CD4-positive, alpha-beta memory T cell (primary cell): ENCODE measurements around the gene GAS2L1. TPM values are rescaled to one million over a fixed set of nuclear protein-coding genes. Genes with fewer than 3 reads are reported as not detected.

Experiments used
- CTCF ChIA-PET: fragments of 350-600 bp; sonication (Branson Sonifier 250); formaldehyde crosslinking; loops from one replicate; lab custom pipeline; 2021; ENCODE audit warnings: inconsistent platforms; ENCODE audit not compliant: partially characterized antibody; lab: Charles Lee
- POLR2A ChIA-PET: fragments of 350-600 bp; sonication (Branson Sonifier 250); formaldehyde crosslinking; loops from one replicate; lab custom pipeline; 2021; ENCODE audit not compliant: partially characterized antibody; lab: Charles Lee
- DNase-seq, 5 donors: peaks; one replicate each; pipeline versions ENCODE4 v3.0.0 to v3.0.0-alpha.2; 2020 to 2022; ENCODE audit warnings: mixed read lengths in 1 of 5
- H3K27ac ChIP-seq: one replicate; pipeline ENCODE4 v1.7.0; 2013; ENCODE audit warnings: low read depth, low read length
- H3K27me3 ChIP-seq: 2 replicates; pipeline ENCODE4 v1.7.0; 2013; ENCODE audit warnings: mild to moderate bottlenecking, low read length, moderate library complexity; ENCODE audit not compliant: insufficient read depth
- H3K36me3 ChIP-seq: 2 replicates; pipeline ENCODE4 v1.7.0; 2013; ENCODE audit warnings: mild to moderate bottlenecking, low read length, moderate library complexity; ENCODE audit not compliant: insufficient read depth
- H3K4me1 ChIP-seq: 2 replicates; pipeline ENCODE4 v1.7.0; 2013; ENCODE audit warnings: mild to moderate bottlenecking, low read length, moderate library complexity; ENCODE audit not compliant: insufficient read depth
- H3K4me3 ChIP-seq, 2 donors: one replicate each; pipeline ENCODE4 v1.7.0; 2013; ENCODE audit warnings: low read length in 2 of 2, mild to moderate bottlenecking in 1 of 2
- H3K9me3 ChIP-seq, 2 donors: one replicate each; pipeline ENCODE4 v1.7.0; 2013; ENCODE audit warnings: low read length in 2 of 2, control low read depth in 1 of 2; ENCODE audit not compliant: control insufficient read depth in 1 of 2
- H3K27ac Mint-ChIP-seq, 7 donors: one replicate each; pipeline ENCODE4 v1.8.0; 2020 to 2021; ENCODE audit warnings: mixed read lengths in 7 of 7, mild to moderate bottlenecking in 6 of 7, inconsistent platforms in 3 of 7, moderate library complexity in 3 of 7
- H3K27me3 Mint-ChIP-seq, 2 donors: one replicate each; pipeline ENCODE4 v1.8.0; 2020 to 2021; ENCODE audit warnings: mixed read lengths in 2 of 2
- H3K36me3 Mint-ChIP-seq, 2 donors: one replicate each; pipeline ENCODE4 v1.8.0; 2020 to 2021; ENCODE audit warnings: mixed read lengths in 2 of 2, inconsistent platforms in 1 of 2, mild to moderate bottlenecking in 1 of 2
- H3K4me1 Mint-ChIP-seq, 4 donors: one replicate each; pipeline ENCODE4 v1.8.0; 2020 to 2021; ENCODE audit warnings: mixed read lengths in 4 of 4, mild to moderate bottlenecking in 1 of 4
- H3K4me3 Mint-ChIP-seq, 8 donors: one replicate each; pipeline ENCODE4 v1.8.0; 2020 to 2021; ENCODE audit warnings: mixed read lengths in 8 of 8, mild to moderate bottlenecking in 7 of 8, moderate library complexity in 6 of 8, inconsistent platforms in 3 of 8
- H3K9me3 Mint-ChIP-seq, 8 donors: one replicate each; pipeline ENCODE4 v1.8.0; 2020 to 2021; ENCODE audit warnings: mixed read lengths in 8 of 8, mild to moderate bottlenecking in 5 of 8, inconsistent platforms in 3 of 8, moderate library complexity in 1 of 8
- intact Hi-C: fragments of 100-400 bp; cut with micrococcal nuclease; formaldehyde crosslinking; loops from one replicate; pipeline ENCODE4 v1.15.1; 2023
- polyA plus RNA-seq, 2 donors: library from polyadenylated mRNA; unstranded; fragments of 300-500 nt; fragmentation: Illumina TruSeq; gene quantifications; one replicate each; pipeline ENCODE4 v1.2.3, GENCODE V29; 2021
- total RNA-seq, 2 experiments: library from RNA; stranded (reverse); gene quantifications; one replicate each; pipeline ENCODE4 v1.2.3, GENCODE V29; 2021

The GAS2L1 gene
- total and polyA plus RNA-seq, 4 experiments from 2014 or later, result 0.47 to 1.2 (median 0.85) TPM

DNA sequence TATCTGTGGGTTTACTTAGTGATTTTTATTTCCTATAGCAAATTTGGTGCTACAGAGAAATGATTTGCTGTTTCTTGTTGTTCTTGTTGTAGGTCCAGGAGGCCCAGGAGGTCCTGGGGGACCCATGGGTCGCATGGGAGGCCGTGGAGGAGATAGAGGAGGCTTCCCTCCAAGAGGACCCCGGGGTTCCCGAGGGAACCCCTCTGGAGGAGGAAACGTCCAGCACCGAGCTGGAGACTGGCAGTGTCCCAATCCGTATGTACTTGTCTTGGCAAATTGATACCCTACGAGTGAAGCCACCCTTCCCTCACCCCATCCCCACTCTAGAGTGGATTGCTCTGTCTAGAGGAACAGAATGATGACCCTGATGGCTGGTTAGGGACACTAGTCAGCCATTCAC lies 7.8 kb upstream of the GAS2L1 start:
- no peak overlapping the region for H3K4me3 ChIP-seq
- ChIA-PET POLR2A (no interaction called here), CTCF (no interaction called here)
- H3K27ac Mint-ChIP-seq, result peak overlapping the region in 1 of 7 donors; percentile 47
- H3K36me3 ChIP-seq, result peaks cover 62% of the 10 kb centered on the region
- no peak overlapping the region for H3K4me3 Mint-ChIP-seq
- no peaks in the 10 kb centered on the region for H3K9me3 ChIP-seq
- intact Hi-C loops, result no loop called here
- DNase-seq, result no peak
- H3K27me3 Mint-ChIP-seq, result no peaks in the 10 kb centered on the region
- peaks cover 40 to 70% of the 10 kb centered on the region in 2 donors for H3K36me3 Mint-ChIP-seq
- no peak overlapping the region for H3K27ac ChIP-seq
- H3K27me3 ChIP-seq, result no peaks in the 10 kb centered on the region
- no peaks in the 10 kb centered on the region for H3K9me3 Mint-ChIP-seq
- H3K4me1 ChIP-seq, result no peaks in the 10 kb centered on the region
- H3K4me1 Mint-ChIP-seq, result peaks cover 0 to 8% (median 2%) of the 10 kb centered on the region in 4 donors

DNA sequence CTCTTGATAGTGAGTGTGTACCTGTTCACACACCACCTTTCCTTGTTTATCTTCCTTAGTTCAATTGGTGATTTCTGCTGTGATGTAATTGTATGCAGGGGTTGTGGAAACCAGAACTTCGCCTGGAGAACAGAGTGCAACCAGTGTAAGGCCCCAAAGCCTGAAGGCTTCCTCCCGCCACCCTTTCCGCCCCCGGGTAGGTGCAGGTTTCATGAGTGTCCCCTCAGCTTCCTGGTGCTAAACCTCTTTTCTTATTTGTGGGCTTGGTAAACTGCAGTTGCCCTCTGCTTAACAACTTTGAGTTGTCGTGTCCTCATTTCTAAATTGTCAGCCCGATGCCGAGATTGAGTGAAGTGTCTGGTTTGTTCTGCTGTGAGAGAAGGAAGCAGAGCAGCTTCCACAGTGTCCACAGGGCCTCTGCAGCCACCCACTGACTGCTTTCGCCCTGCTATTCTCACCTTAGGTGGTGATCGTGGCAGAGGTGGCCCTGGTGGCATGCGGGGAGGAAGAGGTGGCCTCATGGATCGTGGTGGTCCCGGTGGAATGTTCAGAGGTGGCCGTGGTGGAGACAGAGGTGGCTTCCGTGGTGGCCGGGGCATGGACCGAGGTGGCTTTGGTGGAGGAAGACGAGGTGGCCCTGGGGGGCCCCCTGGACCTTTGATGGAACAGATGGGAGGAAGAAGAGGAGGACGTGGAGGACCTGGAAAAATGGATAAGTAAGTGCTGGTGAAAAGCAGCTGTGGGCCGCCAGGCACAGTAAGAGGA lies 7.1 kb upstream of the GAS2L1 start:
- H3K4me1 ChIP-seq, result no peaks in the 10 kb centered on the region
- H3K27me3 ChIP-seq, result no peaks in the 10 kb centered on the region
- H3K27me3 Mint-ChIP-seq, result peaks cover 0 to 2% of the 10 kb centered on the region in 2 donors
- H3K4me3 ChIP-seq, result no peak overlapping the region
- no peak for DNase-seq
- H3K4me1 Mint-ChIP-seq, result peaks cover 0 to 8% (median 2%) of the 10 kb centered on the region in 4 donors
- POLR2A ChIA-PET, result no interaction called here
- H3K4me3 Mint-ChIP-seq, result no peak overlapping the region
- no peaks in the 10 kb centered on the region for H3K9me3 ChIP-seq
- peaks cover 40 to 63% of the 10 kb centered on the region in 2 donors for H3K36me3 Mint-ChIP-seq
- no peak overlapping the region for H3K27ac ChIP-seq
- CTCF ChIA-PET, result no interaction called here
- no peaks in the 10 kb centered on the region for H3K9me3 Mint-ChIP-seq
- intact Hi-C loops, result no loop called here
- H3K36me3 ChIP-seq, result peaks cover 59% of the 10 kb centered on the region
- peak overlapping the region in 3 of 7 donors; percentile 31 to 68 (median 47) for H3K27ac Mint-ChIP-seq

DNA sequence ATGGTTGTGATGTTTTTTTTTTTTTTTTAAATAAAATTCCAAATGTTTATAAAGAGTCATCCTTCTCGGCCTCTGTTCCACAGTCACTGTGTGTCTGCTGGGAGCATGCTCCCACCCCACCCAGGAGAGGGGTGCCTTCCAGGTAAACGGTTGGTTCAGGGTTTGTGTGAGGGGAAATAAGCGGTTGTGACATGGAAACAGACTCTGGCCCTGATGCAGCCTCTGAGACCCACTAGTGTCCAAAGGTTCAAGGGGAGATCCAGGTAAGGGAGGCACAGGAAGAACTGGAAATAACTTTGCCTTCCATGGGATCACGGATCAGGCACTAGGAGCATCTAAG lies 6.0 kb upstream of the GAS2L1 start:
- Mint-ChIP-seq H3K4me3 (no peak overlapping the region), H3K36me3 (peaks cover 40 to 54% of the 10 kb centered on the region in 2 donors), H3K4me1 (peaks cover 0 to 8% (median 6%) of the 10 kb centered on the region in 4 donors), H3K9me3 (no peaks in the 10 kb centered on the region), H3K27me3 (peaks cover 0 to 3% of the 10 kb centered on the region in 2 donors), H3K27ac (peak overlapping the region in 1 of 7 donors; percentile 62)
- ChIA-PET POLR2A (interaction anchor here (0.7 kb wide), 1 partner anchor 12 kb away, joined by 3 read pairs; no protein-coding TSS in a partner anchor), CTCF (no interaction called here)
- H3K27me3 ChIP-seq, result no peaks in the 10 kb centered on the region
- intact Hi-C loops, result no loop called here
- DNase-seq, result no peak
- H3K36me3 ChIP-seq, result peaks cover 49% of the 10 kb centered on the region
- no peaks in the 10 kb centered on the region for H3K4me1 ChIP-seq
- H3K9me3 ChIP-seq, result no peaks in the 10 kb centered on the region
- no peak overlapping the region for H3K27ac ChIP-seq
- H3K4me3 ChIP-seq, result no peak overlapping the region

DNA sequence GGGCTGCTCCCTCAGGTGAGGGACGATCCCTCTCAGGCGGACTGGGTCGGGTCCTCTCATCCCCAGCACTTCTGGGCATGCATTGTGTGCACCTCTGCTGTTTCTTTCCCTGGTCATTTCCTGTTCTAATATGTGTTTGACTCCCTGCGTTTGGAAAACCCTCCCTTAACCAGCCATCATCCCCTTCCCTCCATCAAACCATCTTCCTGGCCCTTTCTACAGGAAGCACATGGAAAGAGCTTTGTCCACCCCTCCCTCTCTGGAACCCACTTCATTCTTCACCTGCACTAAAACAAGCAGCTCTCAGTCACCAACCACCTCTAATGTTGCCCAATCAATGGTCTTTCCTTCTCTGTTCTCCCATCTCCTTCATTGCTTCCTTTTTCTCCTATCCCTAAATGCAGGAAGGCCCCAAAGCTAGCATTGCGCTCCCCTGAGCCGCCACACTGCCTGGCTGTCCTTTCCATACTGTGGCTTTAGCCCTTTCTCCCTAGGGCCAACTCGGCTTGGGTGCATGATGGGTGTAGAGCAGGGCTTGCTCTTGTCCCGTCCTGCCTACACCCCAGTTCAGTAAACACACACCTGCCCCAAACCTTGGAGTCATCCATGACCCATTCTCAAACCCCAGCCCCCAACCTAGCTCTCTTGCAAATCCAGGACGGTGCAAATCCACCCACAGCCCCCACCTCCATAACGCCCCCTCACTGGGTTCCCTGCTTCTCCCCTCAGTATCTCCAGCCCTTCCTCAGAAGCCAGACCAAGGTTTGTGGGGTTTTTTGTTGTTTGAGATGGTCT lies 5.4 kb upstream of the GAS2L1 start:
- intact Hi-C loops, result no loop called here
- peaks cover 0 to 4% of the 10 kb centered on the region in 2 donors for H3K27me3 Mint-ChIP-seq
- DNase-seq, result no peak
- H3K27ac Mint-ChIP-seq, result peak overlapping the region in 6 of 7 donors; percentile 29 to 90 (median 74)
- peaks cover 2 to 11% (median 8%) of the 10 kb centered on the region in 4 donors for H3K4me1 Mint-ChIP-seq
- H3K36me3 ChIP-seq, result peaks cover 43% of the 10 kb centered on the region
- no peak overlapping the region for H3K4me3 ChIP-seq
- no peak overlapping the region for H3K4me3 Mint-ChIP-seq
- no peaks in the 10 kb centered on the region for H3K27me3 ChIP-seq
- no peak overlapping the region for H3K27ac ChIP-seq
- H3K9me3 ChIP-seq, result no peaks in the 10 kb centered on the region
- H3K9me3 Mint-ChIP-seq, result no peaks in the 10 kb centered on the region
- peaks cover 3% of the 10 kb centered on the region for H3K4me1 ChIP-seq
- ChIA-PET CTCF (no interaction called here), POLR2A (interaction anchor here (0.7 kb wide), 1 partner anchor 13 kb away, joined by 3 read pairs; no protein-coding TSS in a partner anchor)
- H3K36me3 Mint-ChIP-seq, result peaks cover 36 to 48% of the 10 kb centered on the region in 2 donors

DNA sequence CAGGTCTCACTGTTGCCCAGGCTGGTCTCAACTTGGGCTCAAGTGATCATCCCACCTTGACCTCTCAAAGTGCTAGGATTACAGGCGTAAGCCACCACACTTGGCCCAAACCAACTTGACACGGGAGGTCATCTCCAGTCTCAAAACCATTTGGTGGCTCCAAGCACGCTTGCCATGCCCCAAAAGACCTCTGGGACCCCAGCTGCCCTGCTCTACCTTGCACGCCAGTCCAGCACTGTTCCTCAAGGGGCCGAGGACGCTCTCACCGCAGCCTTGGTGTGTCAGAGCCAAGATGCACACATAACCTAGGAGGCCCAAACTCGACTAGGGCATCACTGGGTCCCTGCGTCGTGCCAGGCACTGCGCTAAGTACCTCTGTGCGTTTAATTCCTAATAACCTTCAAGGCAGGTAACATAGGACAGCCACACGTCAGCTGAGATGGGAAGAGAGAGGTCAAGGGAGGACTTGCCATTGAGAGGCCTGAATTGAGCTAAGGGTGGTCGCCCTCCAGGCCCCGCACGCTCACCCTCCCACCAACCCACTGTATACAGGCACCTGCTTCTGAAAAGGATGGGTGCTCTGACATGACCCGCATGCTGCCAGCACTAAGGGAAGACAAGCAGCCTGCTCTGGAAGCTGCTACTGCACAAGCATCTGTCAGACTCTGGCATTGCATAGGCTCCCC lies 4.6 kb upstream of the GAS2L1 start:
- peaks cover 6% of the 10 kb centered on the region for H3K4me1 ChIP-seq
- no peak overlapping the region for H3K27ac ChIP-seq
- peaks cover 35% of the 10 kb centered on the region for H3K36me3 ChIP-seq
- peaks cover 4 to 16% (median 11%) of the 10 kb centered on the region in 4 donors for H3K4me1 Mint-ChIP-seq
- intact Hi-C loops, result no loop called here
- peaks cover 0 to 4% of the 10 kb centered on the region in 2 donors for H3K27me3 Mint-ChIP-seq
- POLR2A ChIA-PET, result no interaction called here
- H3K27ac Mint-ChIP-seq, result peak overlapping the region in 3 of 7 donors; percentile 30 to 88 (median 57)
- no peaks in the 10 kb centered on the region for H3K9me3 ChIP-seq
- peaks cover 31 to 40% of the 10 kb centered on the region in 2 donors for H3K36me3 Mint-ChIP-seq
- H3K4me3 Mint-ChIP-seq, result no peak overlapping the region
- CTCF ChIA-PET, result no interaction called here
- H3K4me3 ChIP-seq, result no peak overlapping the region
- DNase-seq, result no peak
- no peaks in the 10 kb centered on the region for H3K9me3 Mint-ChIP-seq
- no peaks in the 10 kb centered on the region for H3K27me3 ChIP-seq

DNA sequence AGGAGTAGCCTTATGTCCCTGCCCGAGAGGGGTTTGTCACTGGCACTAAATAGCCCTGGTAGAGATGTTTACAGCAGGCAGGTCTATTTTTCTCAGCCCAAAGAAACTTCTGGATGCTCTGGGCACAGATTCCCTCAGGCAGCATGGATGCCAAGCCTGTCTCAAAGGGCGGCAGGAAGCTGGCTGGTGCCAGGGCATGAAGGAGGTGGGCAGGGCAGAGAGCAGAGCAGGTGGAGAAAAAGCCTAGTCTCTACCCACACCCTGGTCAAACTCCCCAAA lies 4.1 kb upstream of the GAS2L1 start:
- intact Hi-C loops, result no loop called here
- Histone ChIP-seq H3K36me3 (peaks cover 30% of the 10 kb centered on the region), H3K27ac (no peak overlapping the region), H3K4me1 (peaks cover 8% of the 10 kb centered on the region), H3K9me3 (no peaks in the 10 kb centered on the region), H3K27me3 (no peaks in the 10 kb centered on the region), H3K4me3 (no peak overlapping the region)
- Mint-ChIP-seq H3K4me3 (no peak overlapping the region), H3K36me3 (peaks cover 26 to 35% of the 10 kb centered on the region in 2 donors), H3K27me3 (peaks cover 0 to 4% of the 10 kb centered on the region in 2 donors), H3K4me1 (peaks cover 4 to 18% (median 11%) of the 10 kb centered on the region in 4 donors), H3K9me3 (no peaks in the 10 kb centered on the region), H3K27ac (peak overlapping the region in 1 of 7 donors; percentile 57)
- DNase-seq, result no peak
- ChIA-PET CTCF (no interaction called here), POLR2A (no interaction called here)
